ENCODE data around the gene GNG13.
A peak's percentile ranks its signal among the peaks of the same experiment; 100 is the strongest.

GNG13 gene

DNA sequence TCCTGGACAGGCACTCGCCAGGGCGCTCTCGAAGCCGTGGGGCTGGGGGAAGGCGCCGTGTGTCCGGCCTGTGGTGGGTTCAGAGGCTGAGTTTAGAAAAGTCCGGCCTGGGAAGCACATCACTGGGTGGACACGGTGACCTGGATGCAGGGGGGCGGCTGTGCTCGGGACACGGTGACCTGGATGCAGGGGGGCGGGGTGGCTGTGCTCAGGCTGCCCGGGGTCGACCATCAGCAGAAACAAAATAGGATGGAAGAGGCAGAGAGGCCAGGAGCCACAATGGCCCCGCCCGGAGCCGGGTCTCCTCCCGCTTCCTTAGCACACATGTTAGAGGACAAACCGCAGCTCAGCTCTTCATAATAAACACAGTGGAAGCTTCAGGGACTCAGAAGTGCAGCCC is 43.2 kb upstream of the GNG13 start:
- no peak for TF ChIP-seq CTCF (IDR thresholded peaks at IDR 0.05; ENCODE audit: low read depth, low read length)

DNA sequence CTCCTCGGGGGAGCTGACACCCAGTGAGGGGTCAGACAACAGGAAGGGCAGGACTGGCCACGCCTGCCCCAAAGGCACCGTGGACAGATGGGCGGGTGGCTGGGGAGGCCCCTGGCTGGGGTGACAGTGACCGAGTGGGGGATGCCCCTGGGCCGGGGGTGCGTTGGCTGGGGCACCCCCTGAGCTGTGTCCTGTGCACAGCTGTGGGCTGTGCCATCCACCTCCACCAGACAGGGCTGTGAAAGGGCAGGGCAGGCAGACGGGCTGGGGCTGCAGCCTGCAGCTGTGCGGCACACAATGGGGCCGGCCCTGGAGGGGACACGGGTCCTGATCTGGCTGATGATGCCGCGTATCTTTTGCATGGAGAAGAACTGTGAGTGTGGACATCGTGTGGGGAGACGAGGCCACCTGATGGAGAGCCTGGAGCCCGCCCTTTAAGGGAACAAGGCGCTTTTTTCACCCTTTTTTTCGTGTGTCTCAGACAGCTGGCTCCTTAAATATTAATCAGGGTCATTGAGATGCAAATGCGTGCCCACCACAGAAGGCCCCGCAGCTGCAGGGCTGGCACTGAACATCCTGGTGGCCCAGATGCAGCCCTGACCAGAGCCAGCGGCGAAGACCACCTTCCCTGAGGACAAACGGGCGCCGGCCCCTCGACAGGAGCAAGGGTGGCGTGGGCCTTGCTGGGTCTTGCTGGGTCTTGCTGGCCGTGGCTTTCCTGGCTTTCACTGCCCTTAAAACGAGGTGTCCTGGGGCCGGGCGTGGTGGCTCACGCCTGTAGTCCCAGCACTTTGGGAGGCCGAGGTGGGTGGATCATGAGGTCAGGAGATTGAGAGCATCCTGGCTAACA is 42.4 kb upstream of the GNG13 start:
- TF ChIP-seq CTCF (IDR thresholded peaks at IDR 0.05; ENCODE audit: low read depth, low read length) = no peak
- no peak for DNase-seq (ENCODE audit: low read depth in 2 of 2)

More for the DNA sequence above, 43.2 kb upstream of the GNG13 start:
- H3K4me3 ChIP-seq (replicated peaks in 1 of 2; ENCODE audit: low read depth in 2 of 2, low read length in 2 of 2) = no peak overlapping the region
- no peak for DNase-seq (ENCODE audit: low read depth in 2 of 2)

DNA sequence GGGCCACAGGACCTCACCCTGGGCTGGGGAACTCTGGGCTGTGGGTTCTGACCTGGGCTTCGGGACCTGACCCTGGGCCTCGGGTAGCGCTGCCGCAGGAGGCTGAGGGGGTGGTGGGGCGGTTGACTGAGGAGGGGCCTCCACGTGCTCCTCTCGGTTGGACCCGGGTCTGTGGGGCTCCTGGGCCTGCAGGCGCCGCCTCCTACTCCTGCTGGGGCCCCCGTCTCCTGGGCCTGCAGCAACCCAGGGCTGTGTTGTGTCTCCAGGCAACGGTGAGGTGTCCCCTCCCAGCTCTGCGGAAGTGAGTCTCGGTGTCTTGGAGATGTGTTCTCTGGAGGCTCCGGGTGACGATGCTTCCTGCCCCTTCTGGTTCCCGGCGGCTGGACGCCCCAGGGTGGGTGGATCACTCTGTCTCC is 41.5 kb upstream of the GNG13 start:
- TF ChIP-seq CTCF (IDR thresholded peaks at IDR 0.05; ENCODE audit: low read depth, low read length) = no peak
- peak; percentile 23 to 56 for DNase-seq (ENCODE audit: low read depth in 2 of 2)
- H3K4me3 ChIP-seq (replicated peaks in 1 of 2; ENCODE audit: low read depth in 2 of 2, low read length in 2 of 2) = no peak overlapping the region

More for the DNA sequence above, 42.4 kb upstream of the GNG13 start:
- H3K4me3 ChIP-seq (replicated peaks in 1 of 2; ENCODE audit: low read depth in 2 of 2, low read length in 2 of 2) = no peak overlapping the region

- H3K4me3 ChIP-seq (replicated peaks in 1 of 2; ENCODE audit: low read depth in 2 of 2, low read length in 2 of 2) = no peak overlapping the region
- DNase-seq (ENCODE audit: low read depth in 2 of 2) = no peak
- TF ChIP-seq CTCF (IDR thresholded peaks at IDR 0.05; ENCODE audit: low read depth, low read length) = no peak
These were observed 41.0 kb upstream of the GNG13 start for GRCh38 chr16:841455-842060.

DNA sequence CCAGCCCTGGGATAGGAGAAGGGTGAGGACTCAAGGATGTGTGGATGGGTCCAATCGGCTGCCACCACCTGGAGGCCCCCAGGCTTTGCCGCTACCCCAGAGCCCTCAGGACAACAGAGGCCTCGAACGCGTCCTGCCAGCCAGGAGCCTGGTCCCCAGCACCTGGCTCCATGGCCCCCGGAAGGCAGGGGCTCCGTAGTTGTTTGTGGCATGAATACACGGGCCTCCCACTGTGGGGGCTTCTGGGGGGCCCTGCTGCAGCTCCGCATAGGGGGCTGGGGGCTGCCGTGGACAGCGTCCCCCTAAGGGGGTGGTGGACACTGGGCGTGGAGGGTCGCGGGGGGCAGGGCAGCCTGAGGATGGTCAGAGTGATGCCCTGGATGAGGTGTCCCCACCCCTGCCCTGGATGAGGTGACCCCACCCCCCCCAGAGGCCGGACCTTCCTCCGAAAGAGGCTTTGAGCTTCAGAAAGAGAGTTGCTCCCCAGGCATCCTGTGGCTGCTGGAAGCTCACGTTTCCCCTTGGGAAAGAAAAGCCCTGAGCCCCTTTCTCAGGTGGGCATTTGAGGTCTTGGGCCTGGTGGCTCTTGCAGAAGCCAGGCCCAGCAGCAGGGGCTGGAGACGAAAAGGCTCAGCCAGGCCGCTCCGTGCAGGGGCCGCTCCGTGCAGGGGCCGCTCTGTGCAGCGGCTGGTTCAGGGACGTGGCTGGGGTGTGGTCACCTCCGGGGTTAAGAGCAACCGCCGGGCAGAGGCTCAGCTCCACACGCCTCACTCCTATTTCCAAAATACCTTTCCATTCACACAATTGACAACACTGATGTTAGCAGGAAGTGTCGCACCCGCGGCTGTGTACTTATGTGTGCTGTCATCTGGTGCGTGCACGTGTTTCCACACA is 40.3 kb upstream of the GNG13 start:
- H3K4me3 ChIP-seq (replicated peaks in 1 of 2; ENCODE audit: low read depth in 2 of 2, low read length in 2 of 2) = no peak overlapping the region
- no peak for TF ChIP-seq CTCF (IDR thresholded peaks at IDR 0.05; ENCODE audit: low read depth, low read length)
- DNase-seq (ENCODE audit: low read depth in 2 of 2) = no peak

DNA sequence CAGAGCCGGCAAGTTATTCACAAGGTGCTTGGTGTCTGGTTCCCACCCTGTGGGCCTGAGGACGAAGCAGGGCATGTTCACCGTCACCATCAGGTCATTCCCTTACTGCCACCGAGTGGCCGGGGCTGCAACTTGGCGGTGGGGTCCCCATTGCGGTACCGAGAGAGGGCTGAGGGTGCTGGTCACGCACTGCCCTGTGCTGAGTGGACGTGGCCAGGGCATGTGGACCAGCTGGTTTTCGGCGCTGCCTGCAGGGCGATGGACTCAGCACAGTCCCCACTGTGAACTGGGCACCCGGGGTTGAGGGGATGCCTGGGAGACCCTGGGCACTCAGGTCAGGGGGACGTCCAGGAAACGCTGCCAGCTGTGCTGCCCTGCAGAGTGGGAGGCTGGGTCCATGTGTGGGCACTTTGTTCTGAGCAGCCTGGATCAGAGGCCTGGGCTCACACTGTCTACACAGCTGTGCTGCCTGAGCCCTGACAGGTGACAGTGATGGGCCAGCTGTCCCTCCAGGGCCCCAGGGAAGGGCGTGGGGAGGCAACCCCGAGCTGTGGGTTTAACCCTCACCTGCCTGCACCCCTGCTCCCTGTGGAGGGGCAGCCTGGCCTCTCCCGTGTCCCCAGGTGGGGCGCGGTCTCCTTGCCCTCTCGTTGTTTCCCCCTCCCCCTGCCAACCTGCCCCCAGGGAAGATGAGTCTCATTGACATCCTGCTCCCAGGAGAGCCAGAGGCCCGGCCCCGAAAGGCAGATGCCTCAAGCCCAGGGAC is 39.3 kb upstream of the GNG13 start:
- no peak for DNase-seq (ENCODE audit: low read depth in 2 of 2)
- no peak overlapping the region for H3K4me3 ChIP-seq (replicated peaks in 1 of 2; ENCODE audit: low read depth in 2 of 2, low read length in 2 of 2)
- no peak for TF ChIP-seq CTCF (IDR thresholded peaks at IDR 0.05; ENCODE audit: low read depth, low read length)
